Activated T-helper 17 cell treated with anti-CD3 and anti-CD28 coated beads, Interleukin-2, amount 50 U/mL, for 72 hours (primary cell): ENCODE results near the gene HS3ST3A1. TPM values are rescaled to one million over a fixed set of nuclear protein-coding genes. Genes with fewer than 3 reads are reported as not detected.

Experiments
- ATAC-seq: fragments of 150-1000 bp; cut with Tn5 transposase; replicated peaks from 2 replicates; pipeline ENCODE4 v1.10.0; 2021; ENCODE audit warnings: mild to moderate bottlenecking, moderate library complexity
- H3K27ac Mint-ChIP-seq: one replicate; pipeline ENCODE4 v1.8.0; 2022; ENCODE audit warnings: mixed read lengths
- H3K27me3 Mint-ChIP-seq: one replicate; pipeline ENCODE4 v1.8.0; 2022; ENCODE audit warnings: mixed read lengths
- H3K36me3 Mint-ChIP-seq: one replicate; pipeline ENCODE4 v1.8.0; 2022; ENCODE audit warnings: low read depth, mild to moderate bottlenecking, mixed read lengths
- H3K4me1 Mint-ChIP-seq: one replicate; pipeline ENCODE4 v1.8.0; 2022; ENCODE audit warnings: mixed read lengths
- H3K4me3 Mint-ChIP-seq: one replicate; pipeline ENCODE4 v1.8.0; 2022; ENCODE audit warnings: mild to moderate bottlenecking, mixed read lengths
- H3K9me3 Mint-ChIP-seq: one replicate; pipeline ENCODE4 v1.8.0; 2022; ENCODE audit warnings: mixed read lengths
- total RNA-seq, 2 donors: library from RNA; stranded (reverse); gene quantifications; one replicate each; pipeline ENCODE4 v1.2.3, GENCODE V29; 2022

The HS3ST3A1 gene
- total RNA-seq, 2 donors from 2014 or later, result 0.29 TPM; not detected in 1

DNA sequence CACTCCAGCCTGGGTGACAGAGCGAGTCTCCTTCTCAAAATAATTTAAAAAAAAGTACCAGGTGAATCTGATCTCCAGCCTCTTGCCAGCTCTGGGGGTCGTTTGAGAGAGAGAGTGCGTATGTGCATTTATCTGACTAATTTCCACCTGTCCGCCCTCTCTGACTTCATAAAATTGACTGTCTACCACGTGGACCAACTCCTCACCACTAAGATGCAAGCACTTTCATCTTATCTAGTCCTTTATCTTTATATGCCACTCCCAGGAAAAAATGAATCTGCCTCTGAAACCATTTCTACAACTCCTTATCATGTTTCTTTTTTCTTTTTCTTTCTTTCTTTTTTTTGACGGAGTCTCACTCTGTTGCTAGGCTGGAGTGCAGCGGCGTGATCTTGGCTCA is 55.8 kb downstream of the HS3ST3A1 start:
- H3K36me3 Mint-ChIP-seq, result no peaks in the 10 kb centered on the region

GRCh38 chr17:13544765-13545164 is 57.0 kb downstream of the HS3ST3A1 start:
- Mint-ChIP-seq H3K27ac (no peak overlapping the region), H3K27me3 (peaks cover 39% of the 10 kb centered on the region), H3K36me3 (no peaks in the 10 kb centered on the region), H3K4me1 (no peaks in the 10 kb centered on the region), H3K9me3 (no peaks in the 10 kb centered on the region), H3K4me3 (no peak overlapping the region)
- ATAC-seq, result no peak

More for the DNA sequence above, 55.8 kb downstream of the HS3ST3A1 start:
- H3K4me3 Mint-ChIP-seq, result no peak overlapping the region
- no peak for ATAC-seq
- no peak overlapping the region for H3K27ac Mint-ChIP-seq
- no peaks in the 10 kb centered on the region for H3K4me1 Mint-ChIP-seq
- H3K27me3 Mint-ChIP-seq, result peaks cover 42% of the 10 kb centered on the region
- H3K9me3 Mint-ChIP-seq, result peaks cover 5% of the 10 kb centered on the region

DNA sequence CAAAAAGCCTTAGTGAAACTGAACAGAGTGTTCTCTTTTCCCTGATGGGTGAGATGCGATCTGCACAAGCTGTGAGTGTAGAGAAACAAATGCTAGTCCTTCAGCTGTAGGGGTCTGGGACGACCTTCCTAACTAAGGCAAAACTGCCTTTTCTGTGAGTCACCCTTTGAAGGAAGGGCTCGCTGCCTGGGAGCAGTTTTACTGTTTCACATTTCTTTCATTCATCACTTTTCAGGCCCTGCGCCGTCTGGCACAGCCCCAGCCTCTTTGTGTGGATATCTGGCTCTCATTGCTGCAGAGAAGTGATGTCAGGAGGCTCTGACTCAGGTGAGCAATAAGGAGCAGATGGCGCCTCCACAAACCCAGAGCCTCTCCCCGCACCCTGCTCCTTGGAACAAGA is 57.4 kb downstream of the HS3ST3A1 start:
- H3K4me3 Mint-ChIP-seq, result no peak overlapping the region
- H3K9me3 Mint-ChIP-seq, result no peaks in the 10 kb centered on the region
- no peak overlapping the region for H3K27ac Mint-ChIP-seq
- H3K36me3 Mint-ChIP-seq, result no peaks in the 10 kb centered on the region
- no peaks in the 10 kb centered on the region for H3K4me1 Mint-ChIP-seq
- ATAC-seq, result no peak
- H3K27me3 Mint-ChIP-seq, result peaks cover 35% of the 10 kb centered on the region

DNA sequence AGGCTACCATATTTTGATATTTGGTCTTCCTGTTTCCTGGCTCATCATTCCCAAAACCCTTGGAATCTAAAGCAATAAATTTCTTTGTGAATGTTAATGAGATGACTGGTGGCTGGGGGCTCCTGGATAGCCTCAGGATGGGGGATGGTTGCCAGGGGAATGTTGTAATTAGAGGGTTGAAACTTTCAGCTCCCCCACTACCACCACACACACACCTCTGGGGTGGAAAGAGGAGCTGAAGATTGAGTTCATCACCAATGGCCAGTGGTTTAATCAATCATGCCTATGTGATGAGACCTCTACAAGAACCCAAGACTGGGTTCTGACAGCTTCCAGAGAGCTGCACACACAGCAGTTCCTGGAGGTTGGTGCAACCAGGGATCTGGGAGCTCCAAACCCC is 59.1 kb downstream of the HS3ST3A1 start:
- H3K9me3 Mint-ChIP-seq, result no peaks in the 10 kb centered on the region
- peaks cover 32% of the 10 kb centered on the region for H3K27me3 Mint-ChIP-seq
- no peak overlapping the region for H3K27ac Mint-ChIP-seq
- no peak overlapping the region for H3K4me3 Mint-ChIP-seq
- peaks cover 4% of the 10 kb centered on the region for H3K4me1 Mint-ChIP-seq
- H3K36me3 Mint-ChIP-seq, result no peaks in the 10 kb centered on the region
- no peak for ATAC-seq

GRCh38 chr17:13541032-13541480 is 60.7 kb downstream of the HS3ST3A1 start:
- Mint-ChIP-seq H3K4me3 (no peak overlapping the region), H3K27me3 (peaks cover 24% of the 10 kb centered on the region), H3K36me3 (no peaks in the 10 kb centered on the region), H3K9me3 (no peaks in the 10 kb centered on the region), H3K4me1 (peaks cover 4% of the 10 kb centered on the region), H3K27ac (no peak overlapping the region)
- ATAC-seq, result no peak

GRCh38 chr17:13540546-13540945 is 61.2 kb downstream of the HS3ST3A1 start:
- ATAC-seq, result no peak
- Mint-ChIP-seq H3K27me3 (peaks cover 21% of the 10 kb centered on the region), H3K27ac (no peak overlapping the region)

GRCh38 chr17:13539421-13539820 is 62.3 kb downstream of the HS3ST3A1 start:
- Mint-ChIP-seq H3K27ac (no peak overlapping the region), H3K4me3 (no peak overlapping the region), H3K27me3 (peaks cover 21% of the 10 kb centered on the region), H3K4me1 (peaks cover 4% of the 10 kb centered on the region), H3K9me3 (no peaks in the 10 kb centered on the region), H3K36me3 (no peaks in the 10 kb centered on the region)
- no peak for ATAC-seq

More at GRCh38 chr17:13540546-13540945, 61.2 kb downstream of the HS3ST3A1 start:
- no peaks in the 10 kb centered on the region for H3K9me3 Mint-ChIP-seq
- peaks cover 4% of the 10 kb centered on the region for H3K4me1 Mint-ChIP-seq
- no peaks in the 10 kb centered on the region for H3K36me3 Mint-ChIP-seq
- H3K4me3 Mint-ChIP-seq, result no peak overlapping the region

- H3K4me3 Mint-ChIP-seq, result no peak overlapping the region
- H3K4me1 Mint-ChIP-seq, result peaks cover 4% of the 10 kb centered on the region
- ATAC-seq, result no peak
- peaks cover 21% of the 10 kb centered on the region for H3K27me3 Mint-ChIP-seq
- no peaks in the 10 kb centered on the region for H3K36me3 Mint-ChIP-seq
- H3K27ac Mint-ChIP-seq, result no peak overlapping the region
- no peaks in the 10 kb centered on the region for H3K9me3 Mint-ChIP-seq
Observed at GRCh38 chr17:13538841-13539411, 62.8 kb downstream of the HS3ST3A1 start.

- ATAC-seq, result no peak
- Mint-ChIP-seq H3K27ac (no peak overlapping the region), H3K4me1 (peaks cover 4% of the 10 kb centered on the region), H3K9me3 (peaks cover 5% of the 10 kb centered on the region), H3K36me3 (no peaks in the 10 kb centered on the region), H3K4me3 (no peak overlapping the region), H3K27me3 (peaks cover 19% of the 10 kb centered on the region)
Observed at GRCh38 chr17:13537871-13538643, 63.7 kb downstream of the HS3ST3A1 start.

- Mint-ChIP-seq H3K4me3 (no peak overlapping the region), H3K4me1 (peaks cover 4% of the 10 kb centered on the region), H3K36me3 (no peaks in the 10 kb centered on the region), H3K27me3 (peaks cover 24% of the 10 kb centered on the region), H3K27ac (no peak overlapping the region), H3K9me3 (peaks cover 5% of the 10 kb centered on the region)
- no peak for ATAC-seq
Observed at GRCh38 chr17:13537167-13537731, 64.5 kb downstream of the HS3ST3A1 start.

DNA sequence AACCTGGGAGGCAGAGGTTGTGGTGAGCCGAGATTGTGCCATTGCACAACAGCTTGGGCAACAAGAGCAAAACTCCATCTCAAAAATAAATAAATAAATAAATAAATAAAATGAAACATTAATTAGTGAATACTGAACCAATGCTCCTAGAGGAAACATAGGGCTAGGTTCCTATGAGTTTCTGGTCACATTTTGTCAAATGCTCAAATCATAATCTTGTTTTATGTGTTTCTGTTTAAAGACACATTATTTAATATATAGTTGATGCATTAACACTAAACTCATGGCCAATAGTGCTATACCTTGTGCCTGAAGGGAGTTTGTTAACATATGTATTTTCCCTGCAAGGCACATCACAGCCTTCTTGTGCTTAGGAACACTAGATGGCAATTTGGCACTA is 66.8 kb downstream of the HS3ST3A1 start:
- Mint-ChIP-seq H3K36me3 (no peaks in the 10 kb centered on the region), H3K27me3 (peaks cover 30% of the 10 kb centered on the region), H3K4me1 (peaks cover 7% of the 10 kb centered on the region), H3K9me3 (peaks cover 5% of the 10 kb centered on the region), H3K4me3 (no peak overlapping the region), H3K27ac (no peak overlapping the region)
- no peak for ATAC-seq

GRCh38 chr17:13531721-13532120 is 70.0 kb downstream of the HS3ST3A1 start:
- Mint-ChIP-seq H3K36me3 (no peaks in the 10 kb centered on the region), H3K4me1 (peaks cover 4% of the 10 kb centered on the region), H3K27ac (no peak overlapping the region), H3K27me3 (peaks cover 38% of the 10 kb centered on the region), H3K9me3 (peaks cover 5% of the 10 kb centered on the region), H3K4me3 (no peak overlapping the region)
- no peak for ATAC-seq

- no peak overlapping the region for H3K27ac Mint-ChIP-seq
- no peak for ATAC-seq
- H3K36me3 Mint-ChIP-seq, result no peaks in the 10 kb centered on the region
- H3K9me3 Mint-ChIP-seq, result no peaks in the 10 kb centered on the region
- no peak overlapping the region for H3K4me3 Mint-ChIP-seq
- no peaks in the 10 kb centered on the region for H3K4me1 Mint-ChIP-seq
- H3K27me3 Mint-ChIP-seq, result peaks cover 21% of the 10 kb centered on the region
Observed at GRCh38 chr17:13525876-13526275, 75.9 kb downstream of the HS3ST3A1 start.

GRCh38 chr17:13523164-13523563 is 78.6 kb downstream of the HS3ST3A1 start:
- Mint-ChIP-seq H3K4me3 (no peak overlapping the region), H3K4me1 (no peaks in the 10 kb centered on the region), H3K36me3 (no peaks in the 10 kb centered on the region), H3K27me3 (peaks cover 13% of the 10 kb centered on the region), H3K27ac (no peak overlapping the region), H3K9me3 (no peaks in the 10 kb centered on the region)
- no peak for ATAC-seq

GRCh38 chr17:13522749-13523148 is 79.0 kb downstream of the HS3ST3A1 start:
- Mint-ChIP-seq H3K4me1 (no peaks in the 10 kb centered on the region), H3K9me3 (no peaks in the 10 kb centered on the region), H3K36me3 (no peaks in the 10 kb centered on the region), H3K27ac (no peak overlapping the region), H3K27me3 (peaks cover 10% of the 10 kb centered on the region), H3K4me3 (no peak overlapping the region)
- no peak for ATAC-seq
